ENCODE results near the gene RUNX1.

DNA sequence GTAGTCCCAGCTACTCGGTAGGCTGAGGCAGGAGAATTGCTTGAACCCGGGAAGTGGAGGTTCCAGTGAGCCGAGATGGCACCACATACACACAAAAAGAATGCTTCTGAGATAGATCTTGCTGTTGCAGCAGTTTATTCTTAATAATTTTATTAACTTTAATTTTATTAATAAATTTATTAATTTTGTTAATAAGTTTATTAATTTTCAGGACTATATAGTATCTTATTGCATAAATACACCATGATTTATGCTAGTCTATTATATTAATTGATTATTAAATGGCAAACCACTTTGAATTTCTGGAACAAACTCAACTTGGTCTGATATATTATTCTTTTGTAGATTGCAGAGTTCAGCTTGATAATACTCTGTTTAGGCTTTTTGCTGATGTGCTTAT, 280.8 kb downstream of the RUNX1 start:
- TF ChIP-seq POLR2AphosphoS5 (IDR thresholded peaks at IDR 0.05) (no peak), CTCF (IDR thresholded peaks at IDR 0.05) (no peak), POLR2A (IDR thresholded peaks at IDR 0.05) (no peak)
